HT1080 (cell line): ENCODE data around the gene GKAP1. TPM values are rescaled to one million over a fixed set of nuclear protein-coding genes. Genes with fewer than 3 reads are reported as not detected.
"Not testable (repeated sequence)": the region's sequence is repeated elsewhere in the genome, so short reads cannot be mapped to it uniquely, and the experiment has no call there.

ENCODE experiments used
- DNase-seq: peaks from one replicate; pipeline ENCODE4 v3.0.0-alpha.2; 2015; ENCODE audit warnings: low read depth
- total RNA-seq: library from RNA; depleted of rRNA; stranded (reverse); fragments of >200 nt; shearing (Covaris generic); gene quantifications from 2 replicates; pipeline ENCODE4 v1.2.3, GENCODE V29; 2014

Gene GKAP1
- total RNA-seq, 1 experiment from 2014 or later: 2.0 TPM

DNA sequence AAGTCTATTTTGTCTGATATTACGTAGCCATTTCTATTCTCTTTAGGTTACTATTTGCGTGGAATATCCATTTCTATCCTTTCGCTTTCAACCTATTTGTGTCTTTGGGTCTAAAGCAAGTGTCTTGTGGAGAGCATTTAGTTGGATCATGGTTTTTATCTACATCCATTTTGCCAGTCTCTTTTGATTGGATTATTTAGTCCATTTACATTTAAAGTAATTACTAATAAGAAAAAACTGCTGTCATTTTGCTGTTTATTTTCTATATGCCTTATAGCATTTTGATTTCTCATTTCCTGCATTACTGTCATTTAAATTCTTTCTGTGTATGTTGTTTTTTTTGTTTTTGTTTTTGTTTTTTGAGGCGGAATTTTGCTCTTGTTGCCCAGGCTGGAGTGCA, 83.8 kb downstream of the GKAP1 start:
- DNase-seq: no peak

DNA sequence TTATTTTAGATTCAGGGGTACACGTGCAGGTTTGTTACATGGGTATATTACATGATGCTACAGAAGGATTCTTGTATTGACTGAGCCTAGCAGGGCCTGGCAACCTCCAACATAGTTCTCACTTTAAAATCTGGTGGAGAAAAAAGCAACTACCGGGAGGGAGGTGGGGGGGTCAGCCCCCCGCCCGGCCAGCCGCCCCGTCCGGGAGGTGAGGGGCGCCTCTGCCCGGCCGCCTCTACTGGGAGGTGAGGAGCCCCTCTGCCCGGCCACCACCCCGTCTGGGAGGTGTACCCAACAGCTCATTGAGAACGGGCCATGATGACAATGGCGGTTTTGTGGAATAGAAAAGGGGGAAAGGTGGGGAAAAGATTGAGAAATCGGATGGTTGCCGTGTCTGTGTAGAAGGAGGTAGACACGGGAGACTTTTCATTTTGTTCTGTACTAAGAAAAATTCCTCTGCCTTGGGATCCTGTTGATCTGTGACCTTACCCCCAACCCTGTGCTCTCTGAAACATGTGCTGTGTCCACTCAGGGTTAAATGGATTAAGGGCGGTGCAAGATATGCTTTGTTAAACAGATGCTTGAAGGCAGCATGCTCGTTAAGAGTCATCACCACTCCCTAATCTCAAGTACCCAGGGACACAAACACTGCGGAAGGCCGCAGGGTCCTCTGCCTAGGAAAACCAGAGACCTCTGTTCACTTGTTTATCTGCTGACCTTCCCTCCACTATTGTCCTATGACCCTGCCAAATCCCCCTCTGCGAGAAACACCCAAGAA, 88.8 kb downstream of the GKAP1 start:
- not testable (repeated sequence) for DNase-seq

DNA sequence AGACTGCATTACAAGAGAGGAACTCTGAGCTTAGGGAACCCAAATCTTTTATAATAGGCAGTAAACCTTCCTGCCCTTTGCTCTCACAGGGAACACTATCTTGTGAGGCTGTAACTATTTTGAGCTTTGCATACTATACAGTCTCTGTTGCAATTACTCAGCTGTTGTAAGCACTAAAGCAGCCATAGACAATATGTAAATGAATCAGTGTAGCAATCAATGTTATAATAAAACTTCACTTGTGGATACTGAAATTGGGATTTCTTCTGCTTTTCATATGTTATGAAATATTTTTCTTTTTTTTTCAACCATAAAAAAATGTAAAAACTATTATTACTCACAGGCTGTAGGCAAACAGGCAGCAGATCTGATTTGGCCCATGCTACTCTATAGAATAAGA, 93.1 kb downstream of the GKAP1 start:
- no peak for DNase-seq

DNA sequence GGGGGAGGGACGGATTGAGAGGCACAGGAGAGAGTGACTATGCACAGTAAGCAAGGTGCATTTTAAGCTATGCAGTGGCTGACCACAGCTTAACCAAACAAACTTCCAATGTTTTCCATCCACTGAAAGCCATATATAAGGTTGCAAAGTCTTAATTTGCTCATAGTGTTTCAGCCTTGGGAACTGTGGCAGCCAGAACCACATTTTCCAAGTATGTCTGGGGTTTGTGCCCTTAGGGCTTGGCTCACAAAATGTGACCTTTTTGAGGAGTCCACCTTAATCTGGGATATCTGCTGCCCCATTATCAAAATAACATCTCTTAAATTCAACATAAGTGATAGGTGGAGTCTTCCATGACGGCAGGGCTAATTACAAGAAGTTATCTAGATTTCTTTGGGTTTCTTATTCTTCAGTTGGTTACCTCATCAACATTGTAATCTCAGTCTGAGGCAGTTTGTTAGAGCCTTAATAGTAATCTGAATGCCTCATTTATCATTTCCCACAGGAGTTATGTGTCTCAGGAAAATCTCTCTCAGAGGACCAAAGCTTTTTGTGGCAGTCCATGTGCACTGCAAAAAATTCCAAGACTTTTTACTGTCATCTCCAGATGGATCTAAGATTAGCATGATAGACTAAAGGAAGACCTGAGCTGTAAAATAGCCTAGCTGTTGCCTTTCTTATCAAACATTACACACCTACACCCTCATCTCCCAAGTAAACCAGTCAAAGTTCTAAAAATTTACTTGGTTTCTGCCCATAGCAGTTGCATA, 94.7 kb downstream of the GKAP1 start:
- DNase-seq: no peak

DNA sequence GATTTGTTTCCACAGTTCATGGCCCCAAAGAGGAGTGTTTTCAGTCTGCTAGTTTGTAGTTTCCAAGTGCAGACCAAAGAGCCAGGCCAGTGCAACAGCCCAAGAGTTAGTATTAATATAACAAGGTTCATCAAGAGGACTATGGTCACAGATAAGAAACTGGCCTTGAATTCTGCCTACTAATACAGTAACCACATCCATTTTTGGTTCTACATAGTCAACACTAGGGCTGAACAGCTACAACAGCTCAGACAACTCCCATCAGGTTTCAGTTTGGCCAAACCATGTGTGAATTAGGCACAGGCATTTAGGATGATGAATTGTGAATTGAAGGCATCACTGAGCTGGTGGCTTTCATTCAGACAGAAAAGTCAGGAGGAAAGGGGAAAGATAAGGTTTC, 96.1 kb downstream of the GKAP1 start:
- no peak for DNase-seq

DNA sequence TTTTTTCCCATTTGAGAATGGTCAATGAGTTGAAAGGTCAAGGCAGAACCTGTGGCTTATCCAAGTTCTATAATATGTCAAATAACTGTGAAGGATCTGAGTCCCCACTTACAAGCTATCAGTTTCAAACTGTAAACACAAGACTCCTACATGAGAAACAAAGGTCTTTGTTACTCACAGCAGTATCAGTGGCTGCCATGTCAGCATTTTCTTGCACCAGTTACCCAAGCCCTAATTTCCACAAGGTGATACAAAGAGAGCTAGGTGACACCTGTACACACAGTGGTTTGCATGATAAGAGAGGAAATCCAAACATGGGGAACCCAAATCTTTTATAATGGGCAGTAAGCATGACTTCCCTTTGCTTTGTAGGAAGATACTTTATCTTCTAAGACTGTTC, 101.8 kb downstream of the GKAP1 start:
- DNase-seq: no peak

DNA sequence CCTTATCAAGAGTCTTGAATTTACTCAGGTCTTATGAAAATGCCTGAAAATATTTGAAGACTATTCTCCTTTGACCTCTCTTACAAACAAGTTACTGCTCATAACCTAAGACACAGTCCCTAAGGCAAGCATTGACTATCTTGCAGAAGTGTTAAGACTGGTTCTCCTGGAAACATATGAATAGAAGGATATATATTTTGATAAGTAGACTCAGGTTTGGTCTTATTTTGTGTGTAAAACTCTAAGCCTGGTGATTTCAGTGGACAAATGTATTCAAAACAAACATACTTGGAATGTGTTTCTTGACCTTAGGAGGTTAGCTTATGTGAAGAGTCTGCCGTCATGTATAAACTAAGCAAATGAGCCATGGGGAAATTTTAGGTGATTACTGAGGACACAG, 102.3 kb downstream of the GKAP1 start:
- DNase-seq: no peak

DNA sequence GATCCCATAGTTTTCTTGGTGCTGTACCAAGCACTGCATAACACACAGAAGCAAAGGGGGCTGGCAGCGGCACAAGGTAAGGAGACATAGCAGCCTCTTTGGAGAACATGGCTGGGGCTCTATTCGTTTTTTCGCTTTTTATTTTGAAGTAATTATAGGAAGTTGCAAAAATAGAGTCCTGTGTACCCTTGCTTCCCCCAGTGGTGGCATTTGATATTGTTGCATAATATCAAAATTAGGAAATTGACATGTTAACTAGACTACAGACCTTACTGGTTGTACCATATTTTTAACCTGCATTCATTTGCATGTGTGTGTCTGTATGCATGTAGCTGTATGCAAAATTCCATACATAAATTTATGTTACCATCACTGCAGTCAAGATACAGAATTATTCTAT, 103.2 kb downstream of the GKAP1 start:
- no peak for DNase-seq

DNA sequence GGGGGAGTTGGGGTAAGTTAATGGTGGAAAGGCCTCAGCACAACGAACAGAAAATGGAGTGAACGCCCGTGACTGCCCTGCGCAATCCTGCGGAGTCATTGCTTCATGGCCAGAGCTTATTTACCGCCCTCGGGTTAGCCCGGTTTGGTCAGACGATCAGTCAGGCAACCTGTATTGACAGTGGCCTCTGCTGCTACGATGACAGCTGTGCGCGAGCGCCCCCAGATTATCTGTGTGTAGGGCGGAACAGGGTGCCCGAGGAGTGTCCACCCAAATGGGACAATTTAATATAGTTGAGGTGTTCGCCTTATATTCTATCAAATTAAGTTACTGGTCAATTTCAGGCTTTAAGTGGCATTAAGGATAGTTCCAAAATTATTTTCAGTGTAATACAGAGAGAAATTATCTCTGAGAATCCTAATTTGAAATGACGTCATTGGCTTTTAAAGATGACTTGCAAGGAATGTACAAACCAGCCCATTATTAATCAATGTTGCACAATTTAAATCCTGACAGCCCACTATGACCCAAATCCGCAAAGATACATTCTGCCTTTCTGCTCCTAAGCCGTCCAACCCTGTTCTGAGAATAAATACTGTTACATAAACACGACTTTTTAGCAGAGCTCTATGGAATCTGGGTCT, 108.9 kb downstream of the GKAP1 start:
- peak; percentile 30 for DNase-seq

DNA sequence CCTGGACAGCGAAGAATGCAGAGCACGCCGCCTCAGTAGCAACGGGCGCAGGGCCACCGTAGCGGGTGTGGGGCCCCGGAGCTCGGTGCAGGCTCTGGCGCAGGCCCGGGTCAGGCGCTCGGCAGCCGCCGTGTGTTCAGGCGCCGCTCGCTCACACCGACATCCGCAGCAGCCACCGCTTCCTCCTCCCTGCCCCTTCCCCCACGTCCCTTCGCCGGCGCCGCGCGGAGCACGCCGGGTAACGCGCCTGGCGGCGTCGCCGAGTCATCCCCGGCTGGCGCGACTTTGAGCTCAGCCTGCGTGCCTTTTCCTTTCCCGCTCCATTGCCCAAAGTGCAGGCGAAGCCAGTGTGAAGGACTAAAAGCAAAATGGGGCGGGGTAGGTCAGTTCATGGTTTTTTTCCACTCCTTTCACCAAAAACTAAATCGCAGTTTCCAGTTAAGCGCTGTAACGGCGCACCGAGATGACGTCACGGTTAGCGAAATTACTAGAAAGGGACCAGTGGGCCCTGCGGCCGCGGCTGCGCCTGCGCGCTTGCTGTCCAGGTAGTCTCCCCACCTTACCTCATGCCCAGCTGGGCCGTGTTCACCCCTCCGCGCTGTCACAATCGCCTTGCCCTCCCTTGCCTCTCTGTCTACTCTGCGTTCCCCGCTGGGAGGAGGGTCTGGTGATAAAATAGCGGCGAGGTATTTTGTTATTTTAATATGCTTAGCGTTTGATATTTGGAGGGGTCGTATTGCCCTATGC, 109.6 kb downstream of the GKAP1 start, which contains the start of gene UBQLN1:
TSS of gene UBQLN1 (minus strand) at position 191 of the 747 bp plus-strand sequence. CDS start 279 bp downstream, outside the sequence.
- DNase-seq: peak; percentile 87

DNA sequence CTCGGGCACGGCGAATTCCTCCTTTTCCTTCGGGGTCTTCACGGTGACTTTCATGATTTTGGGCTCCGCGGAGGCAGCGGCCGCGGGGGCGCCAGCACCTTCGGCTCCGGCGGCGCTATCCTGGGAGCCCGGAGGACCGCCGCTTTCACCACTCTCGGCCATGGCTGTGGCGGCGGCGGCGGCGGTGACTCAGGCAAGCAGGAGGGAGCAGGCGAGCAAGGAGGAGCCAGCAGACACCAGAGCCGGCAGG, 110.1 kb downstream of the GKAP1 start:
- DNase-seq: peak; percentile 82

DNA sequence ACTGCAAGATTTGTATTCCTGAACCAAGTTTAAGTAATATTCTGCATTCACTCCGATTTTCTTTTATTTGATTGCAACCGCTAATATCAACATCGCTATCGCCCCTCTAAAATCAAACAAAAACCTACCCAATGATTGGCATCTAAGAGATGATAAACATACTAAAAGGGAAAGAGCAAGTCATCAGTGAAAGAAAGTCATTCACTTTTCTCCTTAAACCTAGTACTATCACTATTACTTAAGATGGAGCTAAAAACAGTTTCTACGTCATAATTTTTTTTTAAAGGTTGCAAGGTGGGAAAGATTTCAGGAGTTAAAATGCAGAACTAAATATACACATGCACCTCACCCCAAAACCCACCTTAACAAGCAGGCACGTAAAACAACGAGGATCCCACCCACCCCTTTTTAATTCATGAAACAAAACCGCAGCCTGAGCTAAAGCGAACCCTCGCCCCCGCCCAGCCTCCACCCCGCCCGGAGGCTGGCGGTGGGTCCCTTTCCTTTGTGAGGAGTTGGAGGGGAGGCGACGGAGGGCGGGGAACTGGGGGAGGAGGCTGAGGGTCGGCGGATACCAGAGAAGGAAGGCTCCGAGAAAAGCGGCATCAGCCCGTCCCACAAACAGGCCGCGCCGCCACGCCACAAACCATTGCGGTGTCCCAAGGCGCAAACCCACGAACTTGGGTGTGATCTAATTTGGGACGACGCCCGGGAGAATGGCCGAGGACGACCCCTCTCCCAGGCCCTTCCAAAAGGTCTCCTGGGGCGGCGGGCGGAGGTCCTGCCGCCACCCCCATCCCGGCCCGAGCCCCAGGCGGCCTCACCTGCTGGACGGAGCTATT, 110.7 kb downstream of the GKAP1 start:
- peak; percentile 26 for DNase-seq

DNA sequence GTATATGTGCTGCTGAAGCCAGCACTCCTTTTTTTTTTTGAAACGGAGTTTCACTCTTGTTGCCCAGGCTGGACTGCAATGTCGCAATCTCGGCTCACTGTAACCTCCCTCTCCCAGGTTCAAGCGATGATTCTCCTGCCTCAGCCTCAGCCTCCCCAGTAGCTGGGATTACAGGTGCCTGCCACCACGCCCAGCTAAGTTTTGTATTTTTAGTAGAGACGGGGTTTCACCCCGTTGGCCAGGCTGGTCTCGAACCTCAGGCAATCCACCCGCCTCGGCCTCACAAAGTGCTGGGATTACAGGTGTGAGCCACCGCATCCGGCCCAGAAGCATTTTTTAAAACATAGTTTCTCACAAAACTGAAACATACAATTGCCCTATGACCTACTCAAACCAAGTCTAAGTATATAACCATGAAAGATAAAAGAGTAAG, 112.3 kb downstream of the GKAP1 start:
- DNase-seq: not testable (repeated sequence)

DNA sequence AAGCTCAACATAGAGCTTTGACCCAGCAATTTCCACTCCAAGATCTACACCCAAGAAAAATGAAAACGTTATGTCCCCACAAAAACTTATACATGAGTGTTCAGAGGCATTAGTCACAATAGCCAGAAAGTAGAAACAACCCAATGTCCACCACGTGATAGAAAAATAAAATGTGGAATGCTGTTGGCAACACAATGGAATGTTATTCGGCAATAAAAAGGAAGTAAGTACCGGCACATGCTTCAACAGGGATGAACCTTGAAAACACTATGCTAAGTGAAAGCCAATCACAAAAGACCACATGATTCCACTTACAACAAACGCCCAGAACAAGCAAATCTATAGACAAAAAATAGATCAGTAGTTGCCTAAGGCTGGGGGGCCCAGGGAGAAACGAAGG, 115.8 kb downstream of the GKAP1 start:
- DNase-seq: peak; percentile 47

DNA sequence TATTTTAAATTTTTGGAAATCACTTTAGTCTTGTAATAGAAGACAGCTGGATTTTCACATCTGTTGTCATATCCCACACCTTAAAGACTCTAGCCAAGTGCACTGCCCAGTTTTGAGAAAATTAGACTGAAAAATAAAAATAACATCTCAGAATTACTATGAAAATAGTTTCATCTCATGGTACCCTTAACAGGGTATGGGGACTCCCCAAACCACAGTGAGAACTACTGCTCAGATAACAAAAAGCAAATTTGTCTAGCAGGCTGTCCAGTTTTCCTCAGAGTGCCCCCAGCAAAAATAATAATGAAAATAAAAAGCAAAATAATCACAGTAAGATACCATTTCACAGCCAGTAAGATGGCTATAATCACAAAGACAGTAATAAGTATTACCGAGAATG, 116.3 kb downstream of the GKAP1 start:
- DNase-seq: no peak

DNA sequence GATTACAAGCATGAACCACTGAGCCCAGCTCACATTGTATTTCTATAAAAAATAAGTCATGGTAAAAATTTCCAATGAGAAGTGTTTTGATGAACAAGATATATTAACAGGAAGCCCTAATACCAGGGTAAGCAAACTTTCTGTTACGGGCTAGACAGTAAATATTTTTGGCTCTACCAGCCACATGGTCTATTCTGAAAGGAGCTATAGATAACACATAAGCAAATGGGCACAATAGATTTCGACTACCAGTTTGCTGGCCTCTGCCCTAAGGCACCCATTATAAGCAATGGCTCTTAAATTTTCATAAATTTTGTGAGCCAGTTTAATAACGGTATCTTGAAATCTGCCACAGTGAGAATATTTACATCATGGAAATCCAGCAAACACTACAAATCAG, 118.0 kb downstream of the GKAP1 start:
- no peak for DNase-seq

DNA sequence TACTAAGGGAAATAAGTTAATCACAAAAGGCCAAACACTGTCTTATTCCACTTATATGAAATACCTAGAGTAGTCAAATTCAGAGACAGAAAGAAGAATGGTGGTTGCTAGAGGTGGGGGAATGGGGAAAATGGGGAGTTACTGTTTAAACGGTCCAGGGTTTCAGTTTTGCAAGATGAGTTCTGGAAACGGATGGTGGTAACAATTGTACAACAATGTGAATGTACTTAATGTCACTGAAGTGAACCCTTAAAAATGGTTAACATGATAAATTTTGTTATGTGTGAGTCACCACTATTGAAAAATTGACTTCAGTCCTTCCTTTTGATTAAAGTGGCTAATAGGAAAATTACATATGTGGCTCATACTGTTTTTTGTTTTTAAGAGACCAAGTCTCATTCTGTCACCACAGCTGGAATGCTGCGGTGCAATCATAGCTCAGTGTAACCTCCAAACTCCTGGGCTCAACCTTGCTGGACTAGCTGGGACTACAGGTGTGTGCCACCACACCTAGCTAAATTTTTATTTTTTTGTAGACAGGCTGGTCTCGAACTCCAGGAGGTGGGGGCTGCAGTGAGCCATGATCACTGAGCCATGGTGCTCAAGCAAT, 118.5 kb downstream of the GKAP1 start:
- DNase-seq: no peak

DNA sequence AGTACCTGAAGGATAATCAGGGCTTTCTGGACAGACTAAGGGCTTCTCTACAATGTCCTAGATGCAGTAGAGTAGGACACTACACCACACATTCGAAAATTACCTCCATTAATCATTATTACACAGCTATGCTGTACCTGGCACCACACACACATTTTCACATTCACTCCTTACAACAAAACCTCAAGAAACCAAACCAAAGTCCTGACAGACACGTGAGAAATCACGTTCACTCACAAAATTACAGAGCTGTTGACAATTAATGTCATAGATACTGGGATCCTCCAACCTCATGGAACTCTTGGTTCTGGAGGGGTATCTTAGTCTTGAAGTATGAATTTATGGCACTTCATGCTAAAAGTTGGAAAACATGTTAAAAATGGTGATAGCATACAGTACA, 126.1 kb downstream of the GKAP1 start:
- no peak for DNase-seq
